HCT116 (cell line): ENCODE results near the gene SLC4A7. TPM values are rescaled to one million over a fixed set of nuclear protein-coding genes. Genes with fewer than 3 reads are reported as not detected.
A peak's percentile ranks its signal among the peaks of the same experiment; 100 is the strongest.

ENCODE experiments used
- ATAC-seq: fragments of 200-7000 bp; cut with Tn5 transposase; 2 replicates; pipeline ENCODE4 v1.9.1; 2020; ENCODE audit warnings: mild to moderate bottlenecking, moderate library complexity
- BruUV-seq: library from RNA; stranded (reverse); fragments of 400-500 nt; replicated peaks from 2 replicates; lab custom pipeline; 2021; lab: Mats Ljungman, UMichigan
- CTCF ChIA-PET: fragments of 300-600 bp; sonication (Branson Sonifier 250); formaldehyde crosslinking; loops from one replicate; lab custom pipeline; 2021; ENCODE audit warnings: antibody characterized with exemption; lab: Charles Lee
- POLR2A ChIA-PET: fragments of 300-600, 350-600 bp; sonication (Branson Sonifier 250); formaldehyde crosslinking; loops from one replicate; lab custom pipeline; 2021; ENCODE audit warnings: antibody characterized with exemption; lab: Charles Lee
- RAD21 ChIA-PET, 2 experiments: fragments of 300-600 bp; sonication (Branson Sonifier 250); formaldehyde crosslinking; loops; one replicate each; lab custom pipeline; 2023; ENCODE audit warnings: low total read pairs in 2 of 2; ENCODE audit not compliant: uncharacterized antibody in 2 of 2, unreplicated experiment in 2 of 2, low non-redundant PET in 1 of 2; lab: Charles Lee
- DNase-seq: peaks from one replicate; pipeline ENCODE4 v3.0.0-alpha.2; 2010; ENCODE audit warnings: low read depth, low spot score
- H2AFZ ChIP-seq: fragments of 200-600 bp; shearing (Covaris generic), sonication (generic); 2 replicates; pipeline ENCODE4 v1.6.1; 2017; ENCODE audit warnings: low read depth, mixed run types, mixed read lengths, antibody characterized with exemption, low read length; ENCODE audit not compliant: poor library complexity, severe bottlenecking
- H3K27ac ChIP-seq: 2 replicates; pipeline ENCODE4 v1.5.1; 2012; ENCODE audit warnings: low read depth, low read length
- H3K27me3 ChIP-seq: fragments of 200-600 bp; sonication (generic); 2 replicates; pipeline ENCODE4 v1.6.1; 2016; ENCODE audit warnings: mixed run types, low read length, mixed read lengths; ENCODE audit not compliant: insufficient read depth
- H3K36me3 ChIP-seq, 2 experiments: fragments of 200-500 bp in 1 of 2; fragments of 200-600 bp in 1 of 2; sonication (Bioruptor generic) in 1 of 2; sonication (generic) in 1 of 2; 2 replicates each; pipeline versions ENCODE4 v1.5.1 to v1.6.1; 2014 to 2016; ENCODE audit warnings: low read length in 2 of 2, inconsistent platforms in 1 of 2, mixed read lengths in 1 of 2, mixed run types in 1 of 2; ENCODE audit not compliant: insufficient read depth in 2 of 2, control insufficient read depth in 1 of 2
- H3K4me1 ChIP-seq, 2 experiments: fragments of 200-600 bp in 1 of 2; sonication (generic) in 1 of 2; 2 replicates each; pipeline versions ENCODE4 v1.5.1 to v1.6.1; 2012 to 2017; ENCODE audit warnings: low read length in 2 of 2, inconsistent platforms in 1 of 2, mild to moderate bottlenecking in 1 of 2, mixed read lengths in 1 of 2, mixed run types in 1 of 2, moderate library complexity in 1 of 2; ENCODE audit not compliant: insufficient read depth in 2 of 2, control insufficient read depth in 1 of 2
- H3K4me2 ChIP-seq: fragments of 200-600 bp; sonication (generic); 2 replicates; pipeline ENCODE4 v1.6.1; 2017; ENCODE audit warnings: mixed run types, low read length, mixed read lengths
- H3K4me3 ChIP-seq, 2 experiments: fragments of 200-600 bp in 1 of 2; sonication (generic) in 1 of 2; replicated peaks in 1 of 2; 2 replicates each; pipeline ENCODE4 v1.5.1; 2011 to 2016; ENCODE audit warnings: low read length in 2 of 2, control low read depth in 1 of 2, low read depth in 1 of 2, mild to moderate bottlenecking in 1 of 2, mixed read lengths in 1 of 2, mixed run types in 1 of 2
- H3K79me2 ChIP-seq: fragments of 200-600 bp; sonication (generic); 2 replicates; pipeline ENCODE4 v1.6.1; 2017; ENCODE audit warnings: mild to moderate bottlenecking, mixed run types, low read length, moderate library complexity, mixed read lengths; ENCODE audit not compliant: insufficient read depth
- H3K9ac ChIP-seq: fragments of 200-600 bp; sonication (generic); 2 replicates; pipeline ENCODE4 v1.6.1; 2016; ENCODE audit warnings: low read length, mixed read lengths
- H3K9me2 ChIP-seq: fragments of 200-600 bp; sonication (generic), shearing (Covaris generic); 2 replicates; pipeline ENCODE4 v1.6.1; 2017; ENCODE audit warnings: mixed run types, mild to moderate bottlenecking, moderate library complexity; ENCODE audit not compliant: insufficient read depth
- H3K9me3 ChIP-seq, 2 experiments: fragments of 200-500 bp in 1 of 2; fragments of 200-600 bp in 1 of 2; sonication (Bioruptor generic) in 1 of 2; sonication (generic) in 1 of 2; 2 replicates each; pipeline ENCODE4 v1.6.1; 2014 to 2017; ENCODE audit warnings: low read length in 2 of 2, mixed read lengths in 2 of 2, inconsistent platforms in 1 of 2, low read depth in 1 of 2, mild to moderate bottlenecking in 1 of 2, mixed run types in 1 of 2, moderate library complexity in 1 of 2; ENCODE audit not compliant: control insufficient read depth in 1 of 2, insufficient read depth in 1 of 2
- H4K20me1 ChIP-seq: fragments of 200-600 bp; sonication (generic), shearing (Covaris generic); 2 replicates; pipeline ENCODE4 v1.6.1; 2017; ENCODE audit warnings: mixed run types, mild to moderate bottlenecking, moderate library complexity; ENCODE audit not compliant: insufficient read depth
- ATF3 ChIP-seq: IDR thresholded peaks from 2 replicates; pipeline ENCODE4 v1.6.1; 2012
- CBX3 ChIP-seq: IDR thresholded peaks from 2 replicates; pipeline ENCODE4 v1.6.1; 2012; ENCODE audit warnings: low read depth
- CTCF ChIP-seq, 3 experiments: fragments of 200-600 bp in 1 of 3; sonication (generic) in 1 of 3; IDR thresholded peaks in 2 of 3; conservative IDR thresholded peaks in 1 of 3; 2 replicates each; pipeline ENCODE4 v1.5.1; 2012 to 2017; ENCODE audit warnings: low read depth in 2 of 3, low read length in 2 of 3, antibody characterized with exemption in 1 of 3, borderline replicate concordance in 1 of 3, control low read depth in 1 of 3, mild to moderate bottlenecking in 1 of 3, mixed read lengths in 1 of 3, mixed run types in 1 of 3, moderate library complexity in 1 of 3; ENCODE audit not compliant: insufficient read depth in 1 of 3
- EZH2 ChIP-seq: fragments of 200-600 bp; sonication (generic); IDR thresholded peaks from 2 replicates; pipeline ENCODE4 v1.6.1; 2017; ENCODE audit warnings: antibody characterized with exemption, mixed run types
- EZH2phosphoT487 ChIP-seq: fragments of 200-600 bp; IDR thresholded peaks from 2 replicates; pipeline ENCODE4 v1.6.1; 2018; ENCODE audit warnings: antibody characterized with exemption, borderline replicate concordance
- FOSL1 ChIP-seq: IDR thresholded peaks from 2 replicates; pipeline ENCODE4 v1.6.1; 2012; ENCODE audit warnings: low read depth
- MAX ChIP-seq: IDR thresholded peaks from 2 replicates; pipeline ENCODE4 v1.6.1; 2012
- POLR2AphosphoS5 ChIP-seq: IDR thresholded peaks from 2 replicates; pipeline ENCODE4 v1.6.1; 2011; ENCODE audit warnings: mild to moderate bottlenecking, low read depth, low read length, moderate library complexity
- REST ChIP-seq: IDR thresholded peaks from 2 replicates; pipeline ENCODE4 v1.6.1; 2012; ENCODE audit warnings: low read depth
- SIN3A ChIP-seq: IDR thresholded peaks from 2 replicates; pipeline ENCODE4 v1.6.1; 2012; ENCODE audit warnings: low read depth
- SP1 ChIP-seq: IDR thresholded peaks from 2 replicates; pipeline ENCODE4 v1.6.1; 2012; ENCODE audit warnings: low read depth
- SRF ChIP-seq: IDR thresholded peaks from 2 replicates; pipeline ENCODE4 v1.6.1; 2012; ENCODE audit warnings: low read depth
- TCF7L2 ChIP-seq: IDR thresholded peaks from 2 replicates; pipeline ENCODE4 v1.7.0; 2011; ENCODE audit warnings: borderline replicate concordance, inconsistent platforms; ENCODE audit not compliant: insufficient read depth, insufficient read length; ENCODE audit errors: extremely low read depth
- ZBTB33 ChIP-seq: IDR thresholded peaks from 2 replicates; pipeline ENCODE4 v1.6.1; 2011; ENCODE audit warnings: mild to moderate bottlenecking, low read length, moderate library complexity; ENCODE audit not compliant: insufficient replicate concordance; ENCODE audit errors: extremely low read depth
- ZFX ChIP-seq: fragments of 450-650 bp; IDR thresholded peaks from 2 replicates; pipeline ENCODE4 v1.6.1; 2017
- ZNF274 ChIP-seq: fragments of 200-500 bp; sonication (Bioruptor generic); IDR thresholded peaks from 2 replicates; pipeline ENCODE4 v1.6.1; 2014; ENCODE audit warnings: mild to moderate bottlenecking, low read depth, low read length, inconsistent platforms
- intact Hi-C: fragments of 100-400 bp; cut with micrococcal nuclease; formaldehyde crosslinking; loops from 2 replicates; pipeline ENCODE4 v1.10.0; 2022
- total RNA-seq: library from RNA; stranded (reverse); gene quantifications from one replicate; pipeline ENCODE4 v1.2.1, GENCODE V29; 2021; ENCODE audit not compliant: unreplicated experiment

The SLC4A7 gene
- total RNA-seq, 1 experiment from 2014 or later = 37.6 TPM

GRCh38 chr3:27533261-27533607, 49.0 kb upstream of the SLC4A7 start:
- no peak for ATAC-seq
- H3K79me2 ChIP-seq = no peaks in the 10 kb centered on the region
- peak overlapping the region; percentile 77 for H3K4me2 ChIP-seq
- peak overlapping the region; percentile 90 for H2AFZ ChIP-seq
- no peaks in the 10 kb centered on the region for H3K36me3 ChIP-seq
- RAD21 ChIA-PET = no interaction called here
- intact Hi-C loops = no loop called here
- H3K9me3 ChIP-seq = no peaks in the 10 kb centered on the region
- H4K20me1 ChIP-seq = no peaks in the 10 kb centered on the region
- peaks cover 36 to 49% of the 10 kb centered on the region in 2 experiments for H3K4me1 ChIP-seq
- peak overlapping the region; percentile 97 for H3K27ac ChIP-seq
- H3K4me3 ChIP-seq = peak overlapping the region in 1 of 2 experiments; percentile 17; a peak in 2 of 4 replicates
- TF ChIP-seq MAX (no peak), ATF3 (no peak), ZNF274 (no peak), ZBTB33 (no peak), SP1 (no peak), POLR2AphosphoS5 (no peak), SIN3A (no peak), EZH2 (no peak), CBX3 (no peak), REST (no peak), CTCF (IDR thresholded peaks at IDR 0.05 in 2 of 3, conservative IDR thresholded peaks at IDR 0.05 in 1 of 3; ENCODE audit: borderline replicate concordance in 1 of 3, insufficient read depth in 1 of 3, low read depth in 2 of 3, low read length in 2 of 3) (no peak), SRF (no peak), FOSL1 (no peak), EZH2phosphoT487 (no peak), ZFX (no peak), TCF7L2 (no peak)
- TF ChIP-seq, all 23 proteins: peak for 0
- CTCF ChIA-PET = interaction anchor here (1.0 to 1.1 kb wide), 2 partner anchors 9 to 149 kb away, joined by 3 to 4 read pairs; no protein-coding TSS in a partner anchor
- Histone ChIP-seq H3K9ac (peak overlapping the region; percentile 57), H3K9me2 (no peaks in the 10 kb centered on the region), H3K27me3 (no peaks in the 10 kb centered on the region)
- no TSS peak for BruUV-seq
- POLR2A ChIA-PET = interaction anchor here (1.0 kb wide), 1 partner anchor 53 kb away, joined by 3 read pairs; no protein-coding TSS in a partner anchor
- no peak for DNase-seq
